ENCODE data around the gene GPR25. TPM values are rescaled to one million over a fixed set of nuclear protein-coding genes. Genes with fewer than 3 reads are reported as not detected.

GPR25 gene
- total and polyA plus RNA-seq, 10 of the 15 experiments (the other 5 are each of a cell fraction or from before 2014, with no cell fraction given): not detected

- intact Hi-C loops (cut with micrococcal nuclease; ENCODE audit: unreplicated experiment): no loop called here
- ATAC-seq (no peak), DNase-seq (ENCODE audit: low read depth, low spot score) (no peak), FAIRE-seq (no peak)
- no peaks in the 10 kb centered on the region for H3K79me2 ChIP-seq (ENCODE audit: control insufficient read depth, insufficient read depth, low read length)
- CTCF ChIA-PET: interaction anchor here (9.2 kb wide), 1 partner anchor 7 kb away, joined by 131 read pairs; the partner anchor contains the start of gene INAVA
- H3K9me3 ChIP-seq (replicated peaks; ENCODE audit: control insufficient read depth, insufficient read depth, low read length): no peaks in the 10 kb centered on the region
- no peak overlapping the region for H3K27ac ChIP-seq (ENCODE audit: control insufficient read depth, insufficient read depth)
- H3K4me2 ChIP-seq (ENCODE audit: control insufficient read depth, insufficient read depth): no peak overlapping the region
- TF ChIP-seq CHD4 (IDR thresholded peaks at IDR 0.05): no peak
- no peak for TF ChIP-seq WRNIP1 (IDR thresholded peaks at IDR 0.05; ENCODE audit: borderline replicate concordance, low read depth, low read length)
- no peak for TF ChIP-seq FOXK2 (IDR thresholded peaks at IDR 0.05)
- no peak for TF ChIP-seq CBX5 (IDR thresholded peaks at IDR 0.05; ENCODE audit: low read depth)
- no peak for TF ChIP-seq ZNF207 (IDR thresholded peaks at IDR 0.05; ENCODE audit: borderline replicate concordance)
- TF ChIP-seq KLF5 (IDR thresholded peaks at IDR 0.05; ENCODE audit: partially characterized antibody): no peak
- TF ChIP-seq SREBF1 (IDR thresholded peaks at IDR 0.05; ENCODE audit: low read length): no peak
- no peak for TF ChIP-seq STAT1 (conservative IDR thresholded peaks at IDR 0.05)
- TF ChIP-seq PAX5 (IDR thresholded peaks at IDR 0.05; ENCODE audit: borderline replicate concordance, low read depth, low read length): no peak
- no peak for TF ChIP-seq SMAD5 (IDR thresholded peaks at IDR 0.05; ENCODE audit: low read depth)
- no peak for TF ChIP-seq MTA2 (IDR thresholded peaks at IDR 0.05; ENCODE audit: low read depth)
- no peak for TF ChIP-seq ZNF24 (IDR thresholded peaks at IDR 0.05)
- TF ChIP-seq YY1 (IDR thresholded peaks at IDR 0.05; ENCODE audit: low read depth, low read length): no peak
- no peak for TF ChIP-seq NBN (IDR thresholded peaks at IDR 0.05)
- TF ChIP-seq FOXM1 (IDR thresholded peaks at IDR 0.05; ENCODE audit: low read depth, low read length): no peak
- no peak for TF ChIP-seq MYB (IDR thresholded peaks at IDR 0.05; ENCODE audit: borderline replicate concordance, low read depth, low read length)
- TF ChIP-seq ZNF274 (IDR thresholded peaks at IDR 0.05; ENCODE audit: insufficient read depth, insufficient read length): no peak
- no peak for TF ChIP-seq CBFB (IDR thresholded peaks at IDR 0.05; ENCODE audit: low read depth)
- no TSS peak for BruUV-seq (replicated peaks)
- in situ Hi-C loops (cut with MboI): no loop called here
- SMC1A ChIA-PET (ENCODE audit: uncharacterized antibody, unreplicated experiment): no interaction called here
- H2AFZ ChIP-seq (ENCODE audit: control insufficient read depth, low read depth, low read length): no peak overlapping the region
- no peak overlapping the region for H3K4me3 ChIP-seq
- WGBS (ENCODE audit: insufficient coverage, insufficient replicate concordance, low lambda C conversion rate, missing lambda C conversion rate): 78% methylated on average over 10 of the region's 10 CpGs
- POLR2A ChIA-PET: no interaction called here
- no peaks in the 10 kb centered on the region for H4K20me1 ChIP-seq (ENCODE audit: control insufficient read depth, insufficient read depth)
- H3K36me3 ChIP-seq (ENCODE audit: control insufficient read depth in 2 of 2, insufficient read depth in 2 of 2, low read length in 1 of 2): peaks cover 0 to 26% of the 10 kb centered on the region in 2 experiments; a peak in 2 of 4 replicates
- no peaks in the 10 kb centered on the region for H3K27me3 ChIP-seq (replicated peaks in 1 of 2; ENCODE audit: control insufficient read depth in 2 of 2, insufficient read depth in 2 of 2, low read length in 1 of 2)
- no peak overlapping the region for H3K9ac ChIP-seq (ENCODE audit: control insufficient read depth, insufficient read depth, low read length)
- no peaks in the 10 kb centered on the region; the same call in 1 of the 2 replicates for H3K4me1 ChIP-seq (ENCODE audit: control insufficient read depth, insufficient read depth, low read length)
- RAD21 ChIA-PET (ENCODE audit: unreplicated experiment): no interaction called here
Measured at GRCh38 chr1:200899451-200899915, 26.7 kb downstream of the GPR25 start.
